A549 treated with GW870086 at 1 μM for 4 hours (cell line): ENCODE results near the gene MOB1B. TPM values are rescaled to one million over a fixed set of nuclear protein-coding genes. Genes with fewer than 3 reads are reported as not detected.

Experiments
- total RNA-seq: library from RNA; stranded (reverse); fragments of 200-300 nt; extraction: Qiagen RNA extraction; gene quantifications from 5 replicates; pipeline ENCODE4 v1.2.3, GENCODE V29; 2022; ENCODE audit warnings: low read depth

The MOB1B gene
- total RNA-seq, result 3.6 to 7.5 TPM (median 6.3 TPM) in 5 replicates

GRCh38 chr4:70901984-70902576 lies at the start of gene MOB1B:
Gene MOB1B (plus strand): TSS chr4:70902369. CDS start chr4:70902537, 168 bp downstream.

DNA sequence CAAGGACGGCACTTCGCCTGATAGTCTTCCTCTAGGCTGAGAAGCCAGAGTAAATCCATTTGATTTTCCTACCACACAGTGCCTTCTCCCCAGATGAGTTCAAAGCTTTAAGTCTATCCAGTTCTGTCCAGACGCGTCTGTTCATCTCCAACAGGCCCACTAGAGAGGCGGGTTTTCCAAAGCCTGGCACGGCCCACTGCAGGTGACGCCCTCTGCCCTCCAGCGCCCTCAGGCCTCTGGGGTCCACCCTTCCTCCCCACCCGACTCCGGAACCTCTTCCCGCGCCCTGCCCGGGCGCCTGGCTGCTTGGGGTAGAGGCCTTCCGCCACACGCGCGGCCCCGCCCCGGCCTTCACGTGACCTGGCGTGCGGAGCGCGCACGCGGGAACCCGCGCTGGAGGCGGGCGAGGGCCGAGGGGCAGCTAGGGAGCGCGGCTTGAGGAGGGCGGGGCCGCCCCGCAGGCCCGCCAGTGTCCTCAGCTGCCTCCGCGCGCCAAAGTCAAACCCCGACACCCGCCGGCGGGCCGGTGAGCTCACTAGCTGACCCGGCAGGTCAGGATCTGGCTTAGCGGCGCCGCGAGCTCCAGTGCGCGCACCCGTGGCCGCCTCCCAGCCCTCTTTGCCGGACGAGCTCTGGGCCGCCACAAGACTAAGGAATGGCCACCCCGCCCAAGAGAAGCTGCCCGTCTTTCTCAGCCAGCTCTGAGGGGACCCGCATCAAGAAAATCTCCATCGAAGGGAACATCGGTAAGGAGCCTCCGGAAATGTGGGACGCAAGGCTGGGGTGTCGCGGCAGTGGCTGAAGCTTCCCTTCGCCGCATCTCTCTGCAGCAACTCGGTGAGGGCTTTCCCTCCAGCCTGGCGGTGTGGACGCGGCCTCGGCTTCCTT lies 91.3 kb downstream of the MOB1B start, which contains the start of gene DCK:
TSS of gene DCK (plus strand) at position 469 of the 888 bp plus-strand sequence. CDS start at position 656, 187 bp downstream.

Other genes with a start within 250 kb of the MOB1B start
- 0.13 to 0.66 TPM in 2 of 5 replicates, not detected in the others for gene JCHAIN, start 235.9 kb upstream of the MOB1B start, total RNA-seq
- gene UTP3, start 213.8 kb upstream of the MOB1B start, total RNA-seq, result 34.6 to 43.0 TPM (median 36.8 TPM) in 5 replicates
- 6.3 to 7.3 TPM (median 7.0 TPM) in 5 replicates for gene RUFY3, start 180.4 kb upstream of the MOB1B start, total RNA-seq
- gene GRSF1, start 62.5 kb upstream of the MOB1B start, total RNA-seq, result 75.6 to 81.3 TPM (median 78.5 TPM) in 5 replicates
- 13.7 to 19.6 TPM (median 17.9 TPM) in 5 replicates for gene DCK, start 91.3 kb downstream of the MOB1B start, total RNA-seq